HepG2 (cell line): ENCODE measurements around the gene PSMD5. TPM values are rescaled to one million over a fixed set of nuclear protein-coding genes. Genes with fewer than 3 reads are reported as not detected.

Experiments
- ATAC-seq: fragments of 200-7000 bp; cut with Tn5 transposase; 3 replicates; pipeline ENCODE4 v1.9.1; 2020; ENCODE audit warnings: mild to moderate bottlenecking, moderate library complexity
- BruUV-seq: library from RNA; stranded (reverse); fragments of 400-500 nt; replicated peaks from 2 replicates; lab custom pipeline; 2021; lab: Mats Ljungman, UMichigan
- CTCF ChIA-PET: fragments of 300-600 bp; formaldehyde crosslinking; extraction: SDS; loops from one replicate; lab custom pipeline; 2021; ENCODE audit warnings: low total read pairs, inconsistent platforms, low intra/inter-chr PET ratio; lab: Yijun Ruan, JAX
- POLR2A ChIA-PET: fragments of 350-600 bp; sonication (Branson Sonifier 250); formaldehyde crosslinking; loops from one replicate; lab custom pipeline; 2020; ENCODE audit warnings: antibody characterized with exemption, inconsistent platforms; lab: Yijun Ruan, JAX
- DNase-seq: peaks from one replicate; pipeline ENCODE4 v3.0.0-alpha.2; 2015; ENCODE audit warnings: low spot score
- FAIRE-seq: peaks from 3 replicates; lab custom pipeline; 2011; peaks lifted over from hg19 to GRCh38; lab: Jason Lieb, UNC
- H2AFZ ChIP-seq: one replicate; pipeline ENCODE4 v1.6.1; 2011; ENCODE audit warnings: low read length, inconsistent platforms
- H3K27ac ChIP-seq: fragments of 300-600 bp; 3 replicates; pipeline ENCODE4 v1.8.0; 2011; ENCODE audit warnings: mixed run types, mild to moderate bottlenecking, mixed read lengths, low read length, inconsistent platforms; ENCODE audit not compliant: insufficient read depth; ENCODE audit errors: extremely low read length
- H3K27me3 ChIP-seq, 2 experiments: fragments of 200-600 bp in 1 of 2; 2 replicates in 1 of 2; 3 replicates in 1 of 2; pipeline versions ENCODE4 v1.6.0 to v1.8.0; 2011; ENCODE audit warnings: low read length in 2 of 2, mild to moderate bottlenecking in 2 of 2, moderate library complexity in 2 of 2, inconsistent platforms in 1 of 2; ENCODE audit not compliant: insufficient read depth in 2 of 2, control insufficient read depth in 1 of 2
- H3K36me3 ChIP-seq, 2 experiments: fragments of 200-600 bp in 1 of 2; replicated peaks in 1 of 2; 2 replicates in 1 of 2; 3 replicates in 1 of 2; pipeline versions ENCODE4 v1.5.1 to v1.8.0; 2011; ENCODE audit warnings: low read length in 2 of 2, inconsistent platforms in 1 of 2; ENCODE audit not compliant: insufficient read depth in 2 of 2, control insufficient read depth in 1 of 2
- H3K4me1 ChIP-seq: 2 replicates; pipeline ENCODE4 v1.5.1; 2012; ENCODE audit warnings: low read length, inconsistent platforms; ENCODE audit not compliant: insufficient read depth
- H3K4me2 ChIP-seq: 2 replicates; pipeline ENCODE4 v1.6.0; 2011; ENCODE audit warnings: low read depth, low read length, inconsistent platforms
- H3K4me3 ChIP-seq, 3 experiments: fragments of 200-600 bp in 1 of 3; sonication (generic), shearing (Covaris generic) in 1 of 3; replicated peaks in 1 of 3; 2 replicates each; pipeline ENCODE4 v1.5.1; 2011 to 2016; ENCODE audit warnings: low read length in 3 of 3, inconsistent platforms in 2 of 3, low read depth in 2 of 3, mild to moderate bottlenecking in 2 of 3, control low read depth in 1 of 3, mixed read lengths in 1 of 3; ENCODE audit not compliant: insufficient read depth in 1 of 3
- H3K79me2 ChIP-seq: one replicate; pipeline ENCODE4 v1.6.1; 2011; ENCODE audit warnings: low read length, inconsistent platforms; ENCODE audit not compliant: insufficient read depth
- H3K9ac ChIP-seq: 2 replicates; pipeline ENCODE4 v1.6.0; 2011; ENCODE audit warnings: mild to moderate bottlenecking, low read depth, low read length, inconsistent platforms; ENCODE audit not compliant: insufficient read depth
- H3K9me3 ChIP-seq: 2 replicates; pipeline ENCODE4 v1.5.1; 2012; ENCODE audit warnings: mild to moderate bottlenecking, low read length
- H4K20me1 ChIP-seq: 2 replicates; pipeline ENCODE4 v1.6.0; 2011; ENCODE audit warnings: inconsistent platforms, mild to moderate bottlenecking, low read length, moderate library complexity; ENCODE audit not compliant: insufficient read depth
- CBX1 ChIP-seq: IDR thresholded peaks from one replicate; pipeline ENCODE4 v1.6.1; 2016; ENCODE audit warnings: antibody characterized with exemption, low read depth
- ELF1 ChIP-seq: sonication (generic); formaldehyde crosslinking; IDR thresholded peaks from 2 replicates; pipeline ENCODE4 v1.4.0; 2020; ENCODE audit warnings: missing genetic modification reagents
- HDAC2 ChIP-seq: sonication (generic); formaldehyde crosslinking; IDR thresholded peaks from 2 replicates; pipeline ENCODE4 v1.4.0; 2020; ENCODE audit warnings: missing genetic modification reagents
- MTA3 ChIP-seq: sonication (generic); formaldehyde crosslinking; IDR thresholded peaks from 2 replicates; pipeline ENCODE4 v1.4.0; 2020; ENCODE audit warnings: missing genetic modification reagents
- NFIC ChIP-seq: IDR thresholded peaks from 2 replicates; pipeline ENCODE4 v1.6.1; 2012; ENCODE audit warnings: mild to moderate bottlenecking, low read length, inconsistent platforms
- NFKB2 ChIP-seq: sonication (generic); formaldehyde crosslinking; IDR thresholded peaks from 2 replicates; pipeline ENCODE4 v1.4.0; 2020; ENCODE audit warnings: missing genetic modification reagents, borderline replicate concordance
- RBM22 ChIP-seq: fragments of 200-400 bp; formaldehyde crosslinking; optimal IDR thresholded peaks from 2 replicates; pipeline ENCODE3; 2017; ENCODE audit warnings: mild to moderate bottlenecking, low read length, moderate library complexity
- RFX1 ChIP-seq: fragments of 450-650 bp; IDR thresholded peaks from 2 replicates; pipeline ENCODE4 v1.6.1; 2017
- RORA ChIP-seq: sonication (generic); formaldehyde crosslinking; IDR thresholded peaks from 2 replicates; pipeline ENCODE4 v1.5.0; 2020; ENCODE audit warnings: mild to moderate bottlenecking, missing genetic modification reagents, moderate library complexity
- STAG1 ChIP-seq: sonication (generic); formaldehyde crosslinking; IDR thresholded peaks from 2 replicates; pipeline ENCODE4 v1.4.0; 2020; ENCODE audit warnings: missing genetic modification reagents
- ZNF543 ChIP-seq: sonication (generic); formaldehyde crosslinking; IDR thresholded peaks from 2 replicates; pipeline ENCODE4 v1.4.0; 2020; ENCODE audit warnings: mild to moderate bottlenecking, missing genetic modification reagents
- ZNF761 ChIP-seq: sonication (generic); formaldehyde crosslinking; conservative IDR thresholded peaks from 2 replicates; pipeline ENCODE4 v1.4.0; 2020; ENCODE audit warnings: mild to moderate bottlenecking, missing genetic modification reagents
- ZNF772 ChIP-seq: sonication (generic); formaldehyde crosslinking; IDR thresholded peaks from 2 replicates; pipeline ENCODE4 v1.5.0; 2020; ENCODE audit warnings: mild to moderate bottlenecking, missing genetic modification reagents
- WGBS: methylation state at CpG from one replicate; pipeline ENCODE4 v1.1.6; 2017; ENCODE audit warnings: low lambda C conversion rate; 5-methylcytosine and 5-hydroxymethylcytosine counted together
- in situ Hi-C: cut with HindIII; loops from 2 replicates; pipeline ENCODE4 v1.10.0; 2017; ENCODE audit warnings: low pct_unique_long_range_greater_than_20kb; ENCODE audit not compliant: extremely low pct_ligation_motif_present
- intact Hi-C: fragments of 100-400 bp; cut with micrococcal nuclease; formaldehyde crosslinking; loops from one replicate; pipeline ENCODE4 v1.10.0; 2022; ENCODE audit not compliant: unreplicated experiment
- polyA plus RNA-seq, 8 experiments: library from polyadenylated mRNA; depleted of rRNA in 3 of 8; stranded (reverse) in 7 of 8; unstranded in 1 of 8; fragments of >200 nt; fragmentation: Illumina TruSeq in 4 of 8; extraction: Trizol in 4 of 8; gene quantifications; 2 replicates each; pipeline versions ENCODE4 v1.2.1 to v1.2.3, GENCODE V29; 2011 to 2016; ENCODE audit warnings: low read depth in 4 of 8, missing spikeins in 1 of 8, mixed read lengths in 1 of 8; ENCODE audit not compliant: insufficient read depth in 1 of 8
- total RNA-seq, 5 experiments: library from RNA; depleted of rRNA; stranded (reverse); fragments of >200 nt; fragmentation: Illumina TruSeq; extraction: Trizol; gene quantifications; 2 replicates each; pipeline ENCODE4 v1.2.3, GENCODE V29; 2016; ENCODE audit warnings: low read depth in 1 of 5
- TF ChIP-seq, protein P1 (sequence below): sonication (generic); formaldehyde crosslinking; IDR thresholded peaks from 2 replicates; pipeline ENCODE4 v1.9.0; 2021; ENCODE audit warnings: missing genetic modification reagents, borderline replicate concordance
- TF ChIP-seq, protein P2 (sequence below): sonication (generic); formaldehyde crosslinking; IDR thresholded peaks from 2 replicates; pipeline ENCODE4 v1.5.0; 2020; ENCODE audit warnings: missing genetic modification reagents
- TF ChIP-seq, protein P3 (sequence below): sonication (generic); formaldehyde crosslinking; IDR thresholded peaks from 2 replicates; pipeline ENCODE4 v1.5.1; 2020; ENCODE audit warnings: mild to moderate bottlenecking, missing genetic modification reagents, borderline replicate concordance

PSMD5 gene
- total and polyA plus RNA-seq, 2 of the 13 experiments (the other 11 are each of a cell fraction or from before 2014, with no cell fraction given): 12.7 to 18.1 TPM

DNA sequence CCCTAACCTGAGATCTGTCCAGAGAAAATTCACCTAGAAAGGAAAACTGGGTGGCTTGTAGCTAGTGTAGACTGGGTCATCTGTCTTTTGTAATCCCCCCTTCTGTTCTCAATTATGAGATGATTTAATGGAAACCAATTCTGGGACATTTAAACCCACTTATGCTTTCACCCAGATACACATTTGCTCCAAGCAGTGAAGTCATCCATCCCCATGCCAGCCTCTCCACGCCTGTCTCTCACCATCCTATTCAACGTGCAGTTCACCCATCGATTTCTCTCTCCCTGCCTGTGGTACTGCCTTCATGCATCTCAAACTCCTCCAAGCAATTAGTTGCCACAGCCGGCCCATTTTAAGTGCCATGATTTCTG lies 32.5 kb upstream of the PSMD5 start (continued):
- TF ChIP-seq, protein P1, sequence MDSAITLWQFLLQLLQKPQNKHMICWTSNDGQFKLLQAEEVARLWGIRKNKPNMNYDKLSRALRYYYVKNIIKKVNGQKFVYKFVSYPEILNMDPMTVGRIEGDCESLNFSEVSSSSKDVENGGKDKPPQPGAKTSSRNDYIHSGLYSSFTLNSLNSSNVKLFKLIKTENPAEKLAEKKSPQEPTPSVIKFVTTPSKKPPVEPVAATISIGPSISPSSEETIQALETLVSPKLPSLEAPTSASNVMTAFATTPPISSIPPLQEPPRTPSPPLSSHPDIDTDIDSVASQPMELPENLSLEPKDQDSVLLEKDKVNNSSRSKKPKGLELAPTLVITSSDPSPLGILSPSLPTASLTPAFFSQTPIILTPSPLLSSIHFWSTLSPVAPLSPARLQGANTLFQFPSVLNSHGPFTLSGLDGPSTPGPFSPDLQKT: no peak
- TF ChIP-seq CBX1 (no peak), ZNF772 (CRISPR knock-in tag) (no peak), STAG1 (CRISPR knock-in tag) (no peak), ZNF761 (CRISPR knock-in tag) (no peak)

DNA sequence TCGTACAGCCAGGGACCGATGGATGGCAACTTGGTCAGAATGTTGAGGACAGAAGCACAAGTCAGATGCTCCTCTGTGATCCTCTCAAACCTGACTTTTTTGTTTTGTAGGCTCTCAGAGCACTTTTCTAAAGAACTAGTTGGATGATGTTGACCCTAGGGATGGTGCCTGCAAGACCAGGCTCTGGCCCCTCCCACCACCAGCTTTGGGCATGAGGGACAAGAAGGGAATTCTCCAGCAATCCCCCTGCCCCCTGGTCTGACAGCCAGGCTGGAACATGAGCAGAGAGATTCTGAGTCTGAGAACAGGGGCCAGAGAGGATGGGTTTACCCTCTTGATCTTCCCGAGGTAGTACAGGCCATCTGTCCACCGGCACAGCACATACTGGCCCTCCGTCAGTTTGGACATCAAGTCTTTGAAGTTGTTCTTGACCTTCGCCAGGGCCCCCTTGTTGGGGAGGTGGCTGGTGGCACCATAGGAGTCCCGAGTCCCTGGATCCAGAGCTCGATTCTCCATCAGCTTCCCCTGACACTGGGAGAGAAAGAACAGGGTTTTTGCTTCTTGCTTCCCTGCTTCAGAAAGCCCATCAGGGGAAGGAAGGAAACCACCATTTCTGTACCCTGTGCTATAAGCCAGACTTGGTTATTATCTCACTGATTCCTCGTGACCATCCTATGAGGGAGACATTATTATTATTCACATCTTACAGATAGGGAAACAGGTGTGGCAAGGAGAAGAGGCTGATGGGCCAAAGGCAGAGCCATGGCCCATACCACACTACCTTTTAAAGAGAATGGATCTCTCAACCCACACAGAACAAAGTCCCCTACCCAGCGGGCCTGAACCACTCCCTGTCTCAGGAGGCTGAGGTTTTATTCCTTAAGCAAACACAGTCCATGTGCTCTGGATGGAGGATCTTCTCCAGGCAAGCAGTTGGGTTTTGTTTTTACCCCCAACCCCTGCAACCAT lies 31.8 kb upstream of the PSMD5 start:
- peak overlapping the region; percentile 88; the same call in 1 of the 2 replicates for H3K4me2 ChIP-seq
- DNase-seq (no peak), ATAC-seq (no peak), FAIRE-seq (no peak)
- POLR2A ChIA-PET: no interaction called here
- no peak overlapping the region for H3K27ac ChIP-seq
- H3K27me3 ChIP-seq: no peaks in the 10 kb centered on the region; a peak in 1 of 5 replicates
- H3K4me3 ChIP-seq: no peak overlapping the region
- H3K9ac ChIP-seq: no peak overlapping the region
- no peaks in the 10 kb centered on the region for H3K9me3 ChIP-seq
- in situ Hi-C loops (no loop called here), intact Hi-C loops (loop anchor here (5.0 kb wide), 1 partner anchor 117 kb away; no protein-coding TSS in a partner anchor)
- H3K4me1 ChIP-seq: peaks cover 45% of the 10 kb centered on the region
- no peak overlapping the region for H2AFZ ChIP-seq
- peaks cover 13 to 44% of the 10 kb centered on the region in 2 experiments; a peak in 4 of 5 replicates for H3K36me3 ChIP-seq
- peaks cover 14% of the 10 kb centered on the region for H3K79me2 ChIP-seq
- WGBS: 91% methylated on average over 10 of the region's 10 CpGs
- no peaks in the 10 kb centered on the region for H4K20me1 ChIP-seq
- BruUV-seq: no TSS peak
- CTCF ChIA-PET: no interaction called here
- TF ChIP-seq ELF1 (CRISPR knock-in tag) (no peak), CBX1 (no peak), HDAC2 (no peak), RFX1 (no peak), MTA3 (CRISPR knock-in tag) (no peak), ZNF543 (no peak), NFIC (no peak), RBM22 (no peak), NFKB2 (CRISPR knock-in tag) (no peak), RORA (CRISPR knock-in tag) (no peak)
- TF ChIP-seq, protein P2, sequence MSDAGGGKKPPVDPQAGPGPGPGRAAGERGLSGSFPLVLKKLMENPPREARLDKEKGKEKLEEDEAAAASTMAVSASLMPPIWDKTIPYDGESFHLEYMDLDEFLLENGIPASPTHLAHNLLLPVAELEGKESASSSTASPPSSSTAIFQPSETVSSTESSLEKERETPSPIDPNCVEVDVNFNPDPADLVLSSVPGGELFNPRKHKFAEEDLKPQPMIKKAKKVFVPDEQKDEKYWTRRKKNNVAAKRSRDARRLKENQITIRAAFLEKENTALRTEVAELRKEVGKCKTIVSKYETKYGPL: no peak
- TF ChIP-seq, protein P3, sequence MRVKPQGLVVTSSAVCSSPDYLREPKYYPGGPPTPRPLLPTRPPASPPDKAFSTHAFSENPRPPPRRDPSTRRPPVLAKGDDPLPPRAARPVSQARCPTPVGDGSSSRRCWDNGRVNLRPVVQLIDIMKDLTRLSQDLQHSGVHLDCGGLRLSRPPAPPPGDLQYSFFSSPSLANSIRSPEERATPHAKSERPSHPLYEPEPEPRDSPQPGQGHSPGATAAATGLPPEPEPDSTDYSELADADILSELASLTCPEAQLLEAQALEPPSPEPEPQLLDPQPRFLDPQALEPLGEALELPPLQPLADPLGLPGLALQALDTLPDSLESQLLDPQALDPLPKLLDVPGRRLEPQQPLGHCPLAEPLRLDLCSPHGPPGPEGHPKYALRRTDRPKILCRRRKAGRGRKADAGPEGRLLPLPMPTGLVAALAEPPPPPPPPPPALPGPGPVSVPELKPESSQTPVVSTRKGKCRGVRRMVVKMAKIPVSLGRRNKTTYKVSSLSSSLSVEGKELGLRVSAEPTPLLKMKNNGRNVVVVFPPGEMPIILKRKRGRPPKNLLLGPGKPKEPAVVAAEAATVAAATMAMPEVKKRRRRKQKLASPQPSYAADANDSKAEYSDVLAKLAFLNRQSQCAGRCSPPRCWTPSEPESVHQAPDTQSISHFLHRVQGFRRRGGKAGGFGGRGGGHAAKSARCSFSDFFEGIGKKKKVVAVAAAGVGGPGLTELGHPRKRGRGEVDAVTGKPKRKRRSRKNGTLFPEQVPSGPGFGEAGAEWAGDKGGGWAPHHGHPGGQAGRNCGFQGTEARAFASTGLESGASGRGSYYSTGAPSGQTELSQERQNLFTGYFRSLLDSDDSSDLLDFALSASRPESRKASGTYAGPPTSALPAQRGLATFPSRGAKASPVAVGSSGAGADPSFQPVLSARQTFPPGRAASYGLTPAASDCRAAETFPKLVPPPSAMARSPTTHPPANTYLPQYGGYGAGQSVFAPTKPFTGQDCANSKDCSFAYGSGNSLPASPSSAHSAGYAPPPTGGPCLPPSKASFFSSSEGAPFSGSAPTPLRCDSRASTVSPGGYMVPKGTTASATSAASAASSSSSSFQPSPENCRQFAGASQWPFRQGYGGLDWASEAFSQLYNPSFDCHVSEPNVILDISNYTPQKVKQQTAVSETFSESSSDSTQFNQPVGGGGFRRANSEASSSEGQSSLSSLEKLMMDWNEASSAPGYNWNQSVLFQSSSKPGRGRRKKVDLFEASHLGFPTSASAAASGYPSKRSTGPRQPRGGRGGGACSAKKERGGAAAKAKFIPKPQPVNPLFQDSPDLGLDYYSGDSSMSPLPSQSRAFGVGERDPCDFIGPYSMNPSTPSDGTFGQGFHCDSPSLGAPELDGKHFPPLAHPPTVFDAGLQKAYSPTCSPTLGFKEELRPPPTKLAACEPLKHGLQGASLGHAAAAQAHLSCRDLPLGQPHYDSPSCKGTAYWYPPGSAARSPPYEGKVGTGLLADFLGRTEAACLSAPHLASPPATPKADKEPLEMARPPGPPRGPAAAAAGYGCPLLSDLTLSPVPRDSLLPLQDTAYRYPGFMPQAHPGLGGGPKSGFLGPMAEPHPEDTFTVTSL (CRISPR knock-in tag): no peak
